Astrocyte (in vitro differentiated cells and primary cell): ENCODE measurements around the gene ICE1. TPM values are rescaled to one million over a fixed set of nuclear protein-coding genes. Genes with fewer than 3 reads are reported as not detected.
"Not testable (repeated sequence)": the region's sequence is repeated elsewhere in the genome, so short reads cannot be mapped to it uniquely, and the experiment has no call there.

Experiments used
- DNase-seq: peaks from one replicate; pipeline ENCODE4 v3.0.0-alpha.2; 2010; ENCODE audit warnings: low read depth
- FAIRE-seq: peaks from 2 replicates; lab custom pipeline; 2011; peaks lifted over from hg19 to GRCh38; lab: Jason Lieb, UNC
- H2AFZ ChIP-seq: 2 replicates; pipeline ENCODE4 v1.6.0; 2012; ENCODE audit warnings: low read depth, low read length, inconsistent platforms
- H3K27ac ChIP-seq: 2 replicates; pipeline ENCODE4 v1.5.1; 2011; ENCODE audit warnings: low read depth, low read length, inconsistent platforms
- H3K27me3 ChIP-seq: 2 replicates; pipeline ENCODE4 v1.6.0; 2011; ENCODE audit warnings: low read length, inconsistent platforms; ENCODE audit not compliant: insufficient read depth
- H3K36me3 ChIP-seq: 2 replicates; pipeline ENCODE4 v1.5.1; 2011; ENCODE audit warnings: low read length, inconsistent platforms; ENCODE audit not compliant: insufficient read depth
- H3K4me1 ChIP-seq: 2 replicates; pipeline ENCODE4 v1.5.1; 2011; ENCODE audit warnings: low read length, inconsistent platforms; ENCODE audit not compliant: insufficient read depth
- H3K4me2 ChIP-seq: 2 replicates; pipeline ENCODE4 v1.6.0; 2012; ENCODE audit warnings: low read length, inconsistent platforms
- H3K4me3 ChIP-seq: 2 replicates; pipeline ENCODE4 v1.5.1; 2011; ENCODE audit warnings: low read depth, mild to moderate bottlenecking, low read length, inconsistent platforms; ENCODE audit not compliant: insufficient read depth
- H3K79me2 ChIP-seq: 2 replicates; pipeline ENCODE4 v1.6.0; 2012; ENCODE audit warnings: mild to moderate bottlenecking, low read length, inconsistent platforms; ENCODE audit not compliant: insufficient read depth
- H3K9ac ChIP-seq: 2 replicates; pipeline ENCODE4 v1.6.0; 2012; ENCODE audit warnings: mild to moderate bottlenecking, low read length, inconsistent platforms
- H3K9me3 ChIP-seq: 2 replicates; pipeline ENCODE4 v1.5.1; 2012; ENCODE audit warnings: low read depth, mild to moderate bottlenecking, low read length, inconsistent platforms; ENCODE audit not compliant: insufficient read depth
- H4K20me1 ChIP-seq: 2 replicates; pipeline ENCODE4 v1.6.0; 2012; ENCODE audit warnings: low read length, inconsistent platforms; ENCODE audit not compliant: insufficient read depth
- H3K27ac Mint-ChIP-seq: one replicate; pipeline ENCODE4 v1.8.0; 2021; ENCODE audit warnings: mild to moderate bottlenecking, mixed read lengths; ENCODE audit not compliant: unreplicated experiment
- H3K27me3 Mint-ChIP-seq: one replicate; pipeline ENCODE4 v1.8.0; 2021; ENCODE audit warnings: low read depth, mixed read lengths; ENCODE audit not compliant: unreplicated experiment
- H3K36me3 Mint-ChIP-seq: one replicate; pipeline ENCODE4 v1.8.0; 2021; ENCODE audit warnings: low read depth, mixed read lengths; ENCODE audit not compliant: unreplicated experiment
- H3K4me1 Mint-ChIP-seq: one replicate; pipeline ENCODE4 v1.8.0; 2021; ENCODE audit warnings: low read depth, mixed read lengths; ENCODE audit not compliant: unreplicated experiment
- H3K4me3 Mint-ChIP-seq: one replicate; pipeline ENCODE4 v1.8.0; 2021; ENCODE audit warnings: mild to moderate bottlenecking, moderate library complexity, mixed read lengths; ENCODE audit not compliant: unreplicated experiment
- H3K9me3 Mint-ChIP-seq: one replicate; pipeline ENCODE4 v1.8.0; 2021; ENCODE audit warnings: mild to moderate bottlenecking, mixed read lengths; ENCODE audit not compliant: unreplicated experiment
- EZH2 ChIP-seq: IDR thresholded peaks from 2 replicates; pipeline ENCODE4 v1.6.1; 2012; ENCODE audit warnings: mild to moderate bottlenecking, low read length, inconsistent platforms; ENCODE audit not compliant: insufficient read depth
- total RNA-seq: library from RNA; stranded (reverse); gene quantifications from 2 replicates; pipeline ENCODE4 v1.2.1, GENCODE V29; 2021
- TF ChIP-seq, protein P1 (sequence below): IDR thresholded peaks from 2 replicates; pipeline ENCODE4 v1.5.1; 2011; ENCODE audit warnings: low read depth, mild to moderate bottlenecking, inconsistent platforms, low read length, moderate library complexity; ENCODE audit not compliant: insufficient read depth

The ICE1 gene
- total RNA-seq, 1 donor from 2014 or later = 40.3 TPM

DNA sequence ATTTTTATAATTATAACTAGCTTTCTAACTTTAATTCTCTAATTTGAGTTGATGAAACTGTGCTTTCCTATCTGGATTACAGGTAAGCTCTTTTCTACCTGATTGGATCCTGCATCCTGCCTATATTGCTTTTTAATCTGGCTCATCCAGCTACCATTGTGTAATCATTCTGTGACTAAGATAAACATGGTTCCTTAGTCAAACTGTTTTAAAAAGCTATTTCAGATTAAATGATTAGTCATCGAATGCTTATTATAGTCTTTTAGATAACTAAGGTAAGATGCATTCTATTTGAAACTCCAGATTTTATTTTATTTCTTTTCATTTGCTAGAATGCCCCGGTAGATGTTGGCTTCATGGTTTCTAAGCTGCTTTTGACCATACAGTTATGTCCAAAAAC is 50.7 kb downstream of the ICE1 start:
- FAIRE-seq (no peak), DNase-seq (peak; percentile 39)
- Histone ChIP-seq H3K4me2 (no peak overlapping the region), H4K20me1 (peaks cover 7% of the 10 kb centered on the region), H3K4me3 (no peak overlapping the region), H3K9me3 (no peaks in the 10 kb centered on the region), H3K27me3 (no peaks in the 10 kb centered on the region), H3K79me2 (no peaks in the 10 kb centered on the region), H3K36me3 (peaks cover 26% of the 10 kb centered on the region), H3K27ac (no peak overlapping the region), H2AFZ (no peak overlapping the region), H3K9ac (no peak overlapping the region), H3K4me1 (no peaks in the 10 kb centered on the region)
- Mint-ChIP-seq H3K9me3 (no peaks in the 10 kb centered on the region), H3K27ac (no peak overlapping the region), H3K27me3 (no peaks in the 10 kb centered on the region), H3K36me3 (peaks cover 10% of the 10 kb centered on the region), H3K4me3 (no peak overlapping the region), H3K4me1 (no peaks in the 10 kb centered on the region)
- TF ChIP-seq EZH2 = no peak
- TF ChIP-seq, protein P1, sequence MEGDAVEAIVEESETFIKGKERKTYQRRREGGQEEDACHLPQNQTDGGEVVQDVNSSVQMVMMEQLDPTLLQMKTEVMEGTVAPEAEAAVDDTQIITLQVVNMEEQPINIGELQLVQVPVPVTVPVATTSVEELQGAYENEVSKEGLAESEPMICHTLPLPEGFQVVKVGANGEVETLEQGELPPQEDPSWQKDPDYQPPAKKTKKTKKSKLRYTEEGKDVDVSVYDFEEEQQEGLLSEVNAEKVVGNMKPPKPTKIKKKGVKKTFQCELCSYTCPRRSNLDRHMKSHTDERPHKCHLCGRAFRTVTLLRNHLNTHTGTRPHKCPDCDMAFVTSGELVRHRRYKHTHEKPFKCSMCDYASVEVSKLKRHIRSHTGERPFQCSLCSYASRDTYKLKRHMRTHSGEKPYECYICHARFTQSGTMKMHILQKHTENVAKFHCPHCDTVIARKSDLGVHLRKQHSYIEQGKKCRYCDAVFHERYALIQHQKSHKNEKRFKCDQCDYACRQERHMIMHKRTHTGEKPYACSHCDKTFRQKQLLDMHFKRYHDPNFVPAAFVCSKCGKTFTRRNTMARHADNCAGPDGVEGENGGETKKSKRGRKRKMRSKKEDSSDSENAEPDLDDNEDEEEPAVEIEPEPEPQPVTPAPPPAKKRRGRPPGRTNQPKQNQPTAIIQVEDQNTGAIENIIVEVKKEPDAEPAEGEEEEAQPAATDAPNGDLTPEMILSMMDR = no peak

DNA sequence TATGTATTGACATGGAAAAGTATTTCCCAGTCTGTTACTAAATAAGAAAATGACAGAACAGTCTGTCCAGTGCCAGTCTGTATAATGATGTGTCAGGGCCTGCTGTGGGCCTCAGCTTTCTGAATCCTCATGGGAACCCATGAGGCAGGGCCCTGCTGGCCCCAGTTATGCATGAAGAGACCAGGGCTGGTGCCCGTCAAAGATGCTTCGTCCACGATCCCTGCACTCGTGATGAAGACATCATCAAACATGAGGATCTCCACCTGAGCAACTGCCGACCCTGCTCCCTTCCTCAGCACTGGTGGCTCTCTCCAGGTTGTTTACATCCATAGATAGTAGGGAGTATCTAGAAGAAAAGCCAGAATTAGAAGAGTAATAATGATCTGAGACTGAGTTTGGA is 52.5 kb downstream of the ICE1 start:
- peaks cover 24% of the 10 kb centered on the region for H3K36me3 ChIP-seq
- H3K9ac ChIP-seq = no peak overlapping the region
- H3K79me2 ChIP-seq = no peaks in the 10 kb centered on the region
- no peaks in the 10 kb centered on the region for H3K27me3 ChIP-seq
- no peak overlapping the region for H3K27ac ChIP-seq
- H3K4me3 ChIP-seq = no peak overlapping the region
- Mint-ChIP-seq H3K27ac (no peak overlapping the region), H3K4me1 (no peaks in the 10 kb centered on the region), H3K27me3 (no peaks in the 10 kb centered on the region), H3K9me3 (peaks cover 2% of the 10 kb centered on the region), H3K4me3 (no peak overlapping the region), H3K36me3 (peaks cover 12% of the 10 kb centered on the region)
- no peak overlapping the region for H3K4me2 ChIP-seq
- no peaks in the 10 kb centered on the region for H3K4me1 ChIP-seq
- no peaks in the 10 kb centered on the region for H3K9me3 ChIP-seq
- peaks cover 3% of the 10 kb centered on the region for H4K20me1 ChIP-seq
- DNase-seq (no peak), FAIRE-seq (no peak)
- TF ChIP-seq, protein P1 = no peak
- no peak for TF ChIP-seq EZH2
- no peak overlapping the region for H2AFZ ChIP-seq

DNA sequence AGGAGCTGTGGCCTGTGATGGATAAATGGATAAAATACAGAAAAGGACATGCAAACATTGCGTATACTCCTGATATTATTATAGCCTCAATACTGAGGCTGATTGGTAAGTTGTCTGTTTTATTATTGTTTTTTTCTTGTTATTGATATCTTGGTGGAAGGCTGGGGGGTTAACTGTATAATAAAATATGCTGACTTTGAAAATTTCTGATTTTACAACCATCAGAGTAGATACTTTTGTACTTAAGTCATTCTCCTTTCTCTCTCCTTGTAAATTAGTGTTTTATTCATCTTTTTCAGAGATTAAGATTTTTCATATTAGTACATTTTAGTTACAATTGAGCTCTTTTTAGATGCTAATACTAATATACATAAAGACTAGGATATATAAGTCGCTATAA is 53.5 kb downstream of the ICE1 start:
- H3K9me3 ChIP-seq = no peaks in the 10 kb centered on the region
- no peak overlapping the region for H3K27ac Mint-ChIP-seq
- no peak overlapping the region for H3K4me3 Mint-ChIP-seq
- TF ChIP-seq, protein P1 = no peak
- no peak for TF ChIP-seq EZH2
- H3K4me2 ChIP-seq = no peak overlapping the region
- no peaks in the 10 kb centered on the region for H3K79me2 ChIP-seq
- H3K36me3 Mint-ChIP-seq = peaks cover 12% of the 10 kb centered on the region
- H3K9me3 Mint-ChIP-seq = peaks cover 2% of the 10 kb centered on the region
- peaks cover 5% of the 10 kb centered on the region for H4K20me1 ChIP-seq
- no peak for FAIRE-seq
- no peak overlapping the region for H3K27ac ChIP-seq
- no peak overlapping the region for H3K9ac ChIP-seq
- H3K4me3 ChIP-seq = no peak overlapping the region
- H3K27me3 ChIP-seq = no peaks in the 10 kb centered on the region
- peaks cover 21% of the 10 kb centered on the region for H3K36me3 ChIP-seq
- no peaks in the 10 kb centered on the region for H3K27me3 Mint-ChIP-seq
- DNase-seq = no peak
- H3K4me1 ChIP-seq = no peaks in the 10 kb centered on the region
- no peak overlapping the region for H2AFZ ChIP-seq
- H3K4me1 Mint-ChIP-seq = no peaks in the 10 kb centered on the region

DNA sequence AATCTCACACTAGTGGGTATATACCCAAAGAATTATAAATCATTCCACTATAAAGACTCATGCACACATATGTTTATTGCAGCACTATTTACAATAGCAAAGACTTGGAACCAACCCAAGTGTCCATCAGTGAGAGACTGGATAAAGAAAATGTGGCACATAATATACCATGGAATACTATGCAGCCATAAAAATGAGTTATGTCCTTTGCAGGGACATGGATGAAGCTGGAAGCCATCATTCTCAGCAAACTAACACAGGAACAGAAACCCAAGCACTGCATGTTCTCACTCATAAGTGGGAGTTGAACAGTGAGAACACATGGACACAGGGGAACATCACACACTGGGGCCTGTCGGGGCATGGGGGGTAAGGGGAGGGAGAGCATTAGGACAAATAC is 57.1 kb downstream of the ICE1 start:
- not testable (repeated sequence) for H3K9me3 Mint-ChIP-seq, FAIRE-seq, H3K27ac Mint-ChIP-seq, H3K9me3 ChIP-seq, H3K4me2 ChIP-seq, H2AFZ ChIP-seq, H3K27ac ChIP-seq, H3K4me3 ChIP-seq, H3K79me2 ChIP-seq, H3K9ac ChIP-seq, H3K4me1 Mint-ChIP-seq, H3K27me3 Mint-ChIP-seq, H3K4me1 ChIP-seq, DNase-seq, H3K27me3 ChIP-seq, H3K4me3 Mint-ChIP-seq
- Histone ChIP-seq H4K20me1 (peaks cover 11% of the 10 kb centered on the region), H3K36me3 (peaks cover 18% of the 10 kb centered on the region)
- peaks cover 15% of the 10 kb centered on the region for H3K36me3 Mint-ChIP-seq
